PC-9 (cell line): ENCODE data around the gene ARCN1. TPM values are rescaled to one million over a fixed set of nuclear protein-coding genes. Genes with fewer than 3 reads are reported as not detected.

Experiments used
- BruUV-seq: library from RNA; stranded (reverse); fragments of 400-500 nt; replicated peaks from 2 replicates; lab custom pipeline; 2021; lab: Mats Ljungman, UMichigan
- CTCF ChIA-PET: fragments of 300-600 bp; sonication (Branson Sonifier 250); formaldehyde crosslinking; loops from one replicate; lab custom pipeline; 2022; ENCODE audit warnings: antibody characterized with exemption; lab: Charles Lee
- POLR2A ChIA-PET: fragments of 300-600 bp; sonication (Branson Sonifier 250); formaldehyde crosslinking; loops from one replicate; lab custom pipeline; 2022; ENCODE audit warnings: antibody characterized with exemption; ENCODE audit not compliant: unreplicated experiment; lab: Charles Lee
- DNase-seq, 2 experiments: peaks; one replicate each; pipeline versions ENCODE4 v3.0.0 to v3.0.0-alpha.2; 2015 to 2022; ENCODE audit warnings: mixed read lengths in 1 of 2
- H2AFZ ChIP-seq: fragments of 200-600 bp; sonication (generic); 2 replicates; pipeline ENCODE4 v1.8.1; 2017; ENCODE audit warnings: antibody characterized with exemption
- H3F3A ChIP-seq: fragments of 200-600 bp; sonication (generic); 2 replicates; pipeline ENCODE4 v1.8.1; 2017; ENCODE audit warnings: antibody characterized with exemption, mild to moderate bottlenecking, low read depth; ENCODE audit not compliant: insufficient read depth
- H3K27ac ChIP-seq: fragments of 200-600 bp; sonication (generic); 2 replicates; pipeline ENCODE4 v1.6.1; 2016; ENCODE audit warnings: mixed run types
- H3K27me3 ChIP-seq: fragments of 200-600 bp; sonication (generic); 2 replicates; pipeline ENCODE4 v1.6.1; 2016; ENCODE audit warnings: low read depth, mixed run types; ENCODE audit not compliant: insufficient read depth
- H3K36me3 ChIP-seq: fragments of 200-600 bp; sonication (generic); 2 replicates; pipeline ENCODE4 v1.6.1; 2016; ENCODE audit warnings: low read depth, mixed run types
- H3K4me1 ChIP-seq: fragments of 200-600 bp; sonication (generic); replicated peaks from 2 replicates; pipeline ENCODE4 v1.6.1; 2016; ENCODE audit warnings: mixed run types; ENCODE audit not compliant: insufficient read depth
- H3K4me2 ChIP-seq: fragments of 200-600 bp; sonication (generic); 2 replicates; pipeline ENCODE4 v1.6.1; 2017; ENCODE audit warnings: mixed run types
- H3K4me3 ChIP-seq: fragments of 200-600 bp; sonication (generic); 2 replicates; pipeline ENCODE4 v1.6.1; 2016; ENCODE audit warnings: mixed run types
- H3K79me2 ChIP-seq: fragments of 200-600 bp; sonication (generic); 2 replicates; pipeline ENCODE4 v1.6.1; 2017; ENCODE audit warnings: low read depth, mixed run types
- H3K9me2 ChIP-seq: fragments of 200-600 bp; sonication (generic); 2 replicates; pipeline ENCODE4 v1.8.1; 2017; ENCODE audit warnings: mild to moderate bottlenecking; ENCODE audit not compliant: insufficient read depth
- H3K9me3 ChIP-seq: fragments of 200-600 bp; sonication (generic); 2 replicates; pipeline ENCODE4 v1.8.1; 2016; ENCODE audit warnings: low read depth; ENCODE audit not compliant: insufficient read depth
- H4K20me1 ChIP-seq: fragments of 200-600 bp; sonication (generic); 2 replicates; pipeline ENCODE4 v1.8.1; 2017; ENCODE audit not compliant: insufficient read depth
- EZH2 ChIP-seq: fragments of 200-600 bp; sonication (generic); IDR thresholded peaks from 2 replicates; pipeline ENCODE4 v1.8.0; 2017; ENCODE audit warnings: antibody characterized with exemption, low read depth
- intact Hi-C: fragments of 100-400 bp; cut with micrococcal nuclease; formaldehyde crosslinking; loops from one replicate; pipeline ENCODE4 v1.10.0; 2022; ENCODE audit not compliant: unreplicated experiment
- microRNA-seq: library from miRNA; unstranded; fragments of <30 nt; microRNA quantifications from one replicate; pipeline ENCODE4 v1.2.0, GENCODE V29; 2021; ENCODE audit warnings: borderline number of aligned reads, borderline replicate concordance
- total RNA-seq: library from RNA; stranded (reverse); gene quantifications from 2 replicates; pipeline ENCODE4 v1.2.3, GENCODE V29; 2021
- TF ChIP-seq, protein P1 (sequence below): fragments of 200-600 bp; sonication (generic); conservative IDR thresholded peaks from 2 replicates; pipeline ENCODE4 v1.6.1; 2017; ENCODE audit warnings: mixed run types, antibody characterized with exemption, mild to moderate bottlenecking, moderate library complexity

ARCN1 gene
- total RNA-seq, 1 experiment from 2014 or later = 105 TPM

DNA sequence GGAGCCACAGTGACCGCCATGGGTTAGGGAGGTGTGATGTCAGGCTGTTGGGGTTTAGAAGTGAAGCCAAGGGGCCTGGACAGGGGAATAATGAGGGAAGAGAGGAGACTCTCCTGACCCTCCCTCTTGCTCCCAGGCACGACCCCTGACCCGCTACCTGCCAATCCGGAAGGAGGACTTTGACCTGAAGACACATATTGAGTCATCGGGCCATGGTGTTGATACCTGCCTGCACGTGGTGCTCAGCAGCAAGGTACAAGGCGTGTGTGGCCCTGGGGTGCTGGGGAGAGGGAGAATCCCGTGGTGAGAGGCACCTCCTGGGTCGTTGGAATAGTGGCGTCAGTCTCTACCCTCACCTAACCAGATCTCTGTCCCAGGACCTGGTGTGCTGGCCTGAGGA, 77.7 kb downstream of the ARCN1 start:
- Histone ChIP-seq H3K27me3 (no peaks in the 10 kb centered on the region), H3K4me2 (no peak overlapping the region), H3F3A (no peaks in the 10 kb centered on the region), H3K9me3 (no peaks in the 10 kb centered on the region), H3K79me2 (no peaks in the 10 kb centered on the region), H3K9me2 (no peaks in the 10 kb centered on the region), H3K4me1 (no peaks in the 10 kb centered on the region), H4K20me1 (no peaks in the 10 kb centered on the region), H3K36me3 (peaks cover 4% of the 10 kb centered on the region; the same call in 1 of the 2 replicates), H3K4me3 (no peak overlapping the region), H2AFZ (no peak overlapping the region), H3K27ac (no peak overlapping the region)
- POLR2A ChIA-PET = no interaction called here
- no peak for TF ChIP-seq EZH2
- TF ChIP-seq, protein P1, sequence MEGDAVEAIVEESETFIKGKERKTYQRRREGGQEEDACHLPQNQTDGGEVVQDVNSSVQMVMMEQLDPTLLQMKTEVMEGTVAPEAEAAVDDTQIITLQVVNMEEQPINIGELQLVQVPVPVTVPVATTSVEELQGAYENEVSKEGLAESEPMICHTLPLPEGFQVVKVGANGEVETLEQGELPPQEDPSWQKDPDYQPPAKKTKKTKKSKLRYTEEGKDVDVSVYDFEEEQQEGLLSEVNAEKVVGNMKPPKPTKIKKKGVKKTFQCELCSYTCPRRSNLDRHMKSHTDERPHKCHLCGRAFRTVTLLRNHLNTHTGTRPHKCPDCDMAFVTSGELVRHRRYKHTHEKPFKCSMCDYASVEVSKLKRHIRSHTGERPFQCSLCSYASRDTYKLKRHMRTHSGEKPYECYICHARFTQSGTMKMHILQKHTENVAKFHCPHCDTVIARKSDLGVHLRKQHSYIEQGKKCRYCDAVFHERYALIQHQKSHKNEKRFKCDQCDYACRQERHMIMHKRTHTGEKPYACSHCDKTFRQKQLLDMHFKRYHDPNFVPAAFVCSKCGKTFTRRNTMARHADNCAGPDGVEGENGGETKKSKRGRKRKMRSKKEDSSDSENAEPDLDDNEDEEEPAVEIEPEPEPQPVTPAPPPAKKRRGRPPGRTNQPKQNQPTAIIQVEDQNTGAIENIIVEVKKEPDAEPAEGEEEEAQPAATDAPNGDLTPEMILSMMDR = no peak
- intact Hi-C loops = no loop called here
- no TSS peak for BruUV-seq
- DNase-seq = no peak
- CTCF ChIA-PET = no interaction called here

DNA sequence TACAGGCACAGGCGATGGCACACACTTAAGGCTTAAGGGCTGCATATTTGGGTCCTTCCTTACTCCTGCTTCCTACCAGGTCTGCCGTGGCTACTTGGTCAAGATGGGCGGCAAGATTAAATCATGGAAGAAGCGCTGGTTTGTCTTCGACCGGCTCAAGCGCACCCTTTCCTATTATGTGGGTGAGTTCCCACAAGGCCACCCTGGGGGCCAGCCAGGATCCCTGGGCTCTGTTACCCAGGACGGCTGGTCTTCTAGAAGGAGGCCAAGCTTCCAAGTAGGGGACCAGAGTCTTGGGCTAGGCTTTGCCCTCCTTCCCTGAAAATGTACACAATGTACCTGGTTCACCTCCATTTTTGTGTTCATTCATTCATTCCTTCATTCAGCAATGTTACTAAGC, 78.2 kb downstream of the ARCN1 start:
- Histone ChIP-seq H2AFZ (no peak overlapping the region), H3K79me2 (no peaks in the 10 kb centered on the region), H3K4me3 (no peak overlapping the region), H3F3A (no peaks in the 10 kb centered on the region), H3K4me2 (no peak overlapping the region), H4K20me1 (no peaks in the 10 kb centered on the region), H3K4me1 (no peaks in the 10 kb centered on the region), H3K27ac (no peak overlapping the region), H3K9me3 (no peaks in the 10 kb centered on the region), H3K36me3 (peaks cover 4% of the 10 kb centered on the region; the same call in 1 of the 2 replicates), H3K9me2 (no peaks in the 10 kb centered on the region), H3K27me3 (no peaks in the 10 kb centered on the region)
- TF ChIP-seq, protein P1 = no peak
- TF ChIP-seq EZH2 = no peak
- intact Hi-C loops = no loop called here
- POLR2A ChIA-PET = no interaction called here
- CTCF ChIA-PET = interaction anchor here (0.6 kb wide), 1 partner anchor 71 kb away, joined by 3 read pairs; no protein-coding TSS in a partner anchor
- no peak for DNase-seq
- no TSS peak for BruUV-seq

DNA sequence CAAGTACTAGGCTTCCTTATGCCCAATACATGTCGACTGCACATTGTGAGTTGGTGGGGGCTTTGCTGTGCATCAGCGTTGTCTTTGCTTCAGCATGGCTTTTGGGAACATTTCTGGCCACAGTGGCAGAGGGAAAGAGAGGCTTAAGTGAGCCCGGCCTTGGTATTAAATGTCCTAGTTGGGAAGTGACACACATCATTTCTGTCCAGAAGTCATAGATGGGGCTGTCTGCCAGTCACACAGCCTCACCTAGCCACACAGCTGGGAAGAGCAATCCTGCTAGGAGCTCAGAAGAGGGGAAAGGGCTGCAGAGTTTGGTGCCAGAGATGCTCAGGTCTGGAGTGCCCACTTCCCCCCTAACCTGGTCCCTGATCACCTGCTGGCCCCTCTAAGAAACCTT, 79.6 kb downstream of the ARCN1 start:
- CTCF ChIA-PET = no interaction called here
- POLR2A ChIA-PET = no interaction called here
- Histone ChIP-seq H3K79me2 (no peaks in the 10 kb centered on the region), H4K20me1 (no peaks in the 10 kb centered on the region), H3K36me3 (peaks cover 4% of the 10 kb centered on the region; the same call in 1 of the 2 replicates), H3K27me3 (no peaks in the 10 kb centered on the region), H2AFZ (no peak overlapping the region), H3K4me1 (no peaks in the 10 kb centered on the region), H3F3A (peaks cover 4% of the 10 kb centered on the region; the same call in 1 of the 2 replicates), H3K9me3 (no peaks in the 10 kb centered on the region), H3K9me2 (no peaks in the 10 kb centered on the region), H3K4me2 (no peak overlapping the region), H3K27ac (no peak overlapping the region), H3K4me3 (no peak overlapping the region)
- intact Hi-C loops = no loop called here
- BruUV-seq = no TSS peak
- DNase-seq = peak in 1 of 2 experiments; percentile 25
- TF ChIP-seq, protein P1 = no peak
- TF ChIP-seq EZH2 = no peak

Small RNA genes within 50 kb of the gene (microRNA-seq; reads per million reads assigned to microRNA genes)
- not detected for gene MIR6716

Other genes starting within 250 kb of the ARCN1 start
- gene CD3D, start 229.7 kb upstream of the ARCN1 start, total RNA-seq = not detected in 2 replicates
- gene CD3G, start 228.1 kb upstream of the ARCN1 start, total RNA-seq = not detected in 2 replicates
- 24.9 and 30.9 TPM in 2 replicates for gene UBE4A, start 212.8 kb upstream of the ARCN1 start, total RNA-seq
- gene ATP5MG, start 170.8 kb upstream of the ARCN1 start, total RNA-seq = 240 and 248 TPM in 2 replicates
- 78.7 and 80.3 TPM in 2 replicates for gene KMT2A, start 135.9 kb upstream of the ARCN1 start, total RNA-seq
- gene TTC36, start 44.9 kb upstream of the ARCN1 start, total RNA-seq = 0.41 and 1.4 TPM in 2 replicates
- gene TMEM25, start 41.2 kb upstream of the ARCN1 start, total RNA-seq = 14.1 and 21.2 TPM in 2 replicates
- gene IFT46, start 6.5 kb upstream of the ARCN1 start, total RNA-seq = 19.2 and 22.1 TPM in 2 replicates
- 122 and 125 TPM in 2 replicates for gene PHLDB1, start 35.2 kb downstream of the ARCN1 start, total RNA-seq
- not detected in 2 replicates for gene TREH, start 107.2 kb downstream of the ARCN1 start, total RNA-seq
- gene DDX6, start 218.8 kb downstream of the ARCN1 start, total RNA-seq = 73.1 and 84.4 TPM in 2 replicates